Activated CD4-positive, alpha-beta T cell treated with anti-CD3 and anti-CD28 coated beads for 48 hours (primary cell): Measurements from ENCODE around the gene RPL10A.

Source experiments
- DNase-seq: peaks from one replicate; pipeline ENCODE4 v3.0.0-alpha.2; 2020

Gene RPL10A

DNA sequence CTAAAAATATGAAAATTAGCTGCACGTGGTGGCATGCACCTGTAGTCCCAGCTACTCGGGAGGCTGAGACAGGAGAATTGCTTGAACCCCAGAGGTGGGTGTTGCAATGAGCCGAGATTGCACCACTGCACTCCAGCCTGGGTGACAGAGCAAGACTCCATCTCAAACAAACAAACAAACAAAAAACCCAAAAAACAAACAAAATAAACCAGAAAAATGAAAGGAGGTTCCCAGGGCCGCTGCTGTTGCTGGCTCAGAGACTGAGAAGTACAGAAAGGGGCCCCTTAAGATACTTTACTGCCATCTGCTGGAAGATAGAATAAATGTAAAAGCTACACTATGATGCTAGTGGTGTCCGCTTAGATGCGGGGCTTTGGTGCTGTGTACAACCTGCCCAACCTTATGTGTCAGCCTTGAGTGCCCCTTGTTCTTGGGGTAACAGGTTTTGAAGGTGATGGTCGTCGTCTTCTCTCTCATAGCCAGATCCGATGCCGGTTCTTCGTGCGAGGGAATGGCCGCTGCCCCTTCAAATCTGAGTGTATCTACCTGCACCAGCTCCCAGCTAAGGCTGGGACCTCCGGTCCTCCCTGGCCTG is 18.8 kb upstream of the RPL10A start:
- peak; percentile 47 for DNase-seq

DNA sequence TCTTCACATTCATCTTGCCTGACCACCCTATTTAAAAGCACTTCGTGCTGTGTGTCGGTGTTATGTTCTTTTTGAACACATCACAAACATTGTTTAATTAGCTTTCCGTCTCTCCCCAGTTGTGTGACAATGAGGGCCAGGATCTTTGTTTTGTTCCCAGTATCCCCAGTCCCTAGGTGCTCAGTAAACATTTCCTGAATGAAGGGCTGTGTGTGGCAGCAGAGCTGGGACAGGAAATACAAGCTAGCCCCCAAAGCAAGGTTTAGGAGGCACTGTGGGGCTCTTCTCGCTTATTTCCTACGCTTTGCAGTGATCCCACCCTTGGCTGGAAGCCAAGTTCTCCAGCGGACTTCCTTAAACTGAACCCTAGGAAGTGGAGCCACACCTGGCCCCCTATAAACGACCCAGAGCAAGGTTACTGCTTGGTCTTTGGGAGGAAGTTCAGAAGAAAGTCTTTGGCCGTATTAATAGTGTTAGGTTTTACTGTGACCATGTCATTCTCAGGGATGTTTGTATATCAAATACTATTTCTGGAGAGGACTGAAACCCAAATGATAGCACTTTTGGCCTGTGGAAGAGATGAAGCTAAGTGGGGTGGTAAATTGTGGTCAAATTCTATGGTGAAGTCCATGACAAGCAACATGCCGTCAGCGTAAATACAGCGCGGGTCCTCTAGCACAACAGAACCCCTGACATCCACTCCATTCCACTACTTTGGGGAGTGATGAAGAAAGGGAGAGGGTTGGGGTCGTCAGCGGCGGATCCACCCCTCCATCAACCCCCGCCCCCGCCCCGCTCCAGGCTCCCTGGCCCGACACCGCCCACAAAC is 16.6 kb upstream of the RPL10A start:
- DNase-seq = no peak

DNA sequence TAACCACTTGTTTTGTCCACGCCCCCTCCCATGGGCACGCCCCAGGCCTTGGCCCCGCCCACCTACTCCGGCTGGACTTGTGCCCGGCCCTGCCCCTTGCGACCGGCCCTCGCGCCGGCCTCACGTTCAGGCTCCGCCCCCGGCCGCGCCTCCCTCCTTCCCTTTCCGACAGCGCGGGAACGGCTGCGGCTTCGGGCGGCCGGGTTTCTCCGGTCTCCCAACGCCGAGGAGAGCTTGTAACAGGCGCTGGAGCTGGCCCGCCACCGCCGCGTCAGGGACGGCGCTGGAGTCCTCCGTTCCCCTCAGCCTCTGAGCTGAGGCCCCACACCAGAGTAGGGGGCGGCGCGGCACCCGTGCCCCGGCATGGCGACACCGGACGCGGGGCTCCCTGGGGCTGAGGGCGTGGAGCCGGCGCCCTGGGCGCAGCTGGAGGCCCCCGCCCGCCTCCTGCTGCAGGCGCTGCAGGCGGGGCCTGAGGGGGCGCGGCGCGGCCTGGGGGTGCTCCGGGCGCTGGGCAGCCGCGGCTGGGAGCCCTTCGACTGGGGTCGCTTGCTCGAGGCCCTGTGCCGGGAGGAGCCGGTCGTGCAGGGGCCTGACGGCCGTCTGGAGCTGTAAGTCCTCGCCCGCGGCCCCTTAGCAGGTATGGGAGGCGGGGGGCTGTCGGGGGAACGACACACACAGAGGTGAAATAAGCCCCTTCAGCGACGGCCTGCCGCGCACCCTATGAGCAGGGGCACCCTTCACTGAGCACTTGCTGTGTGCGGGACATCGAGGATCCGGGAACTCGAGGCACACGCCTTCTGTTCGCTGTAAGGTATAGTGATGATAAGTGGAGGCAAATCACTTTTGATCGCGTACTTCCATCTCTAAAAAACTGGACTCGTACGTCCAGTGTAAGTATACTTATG is 15.8 kb upstream of the RPL10A start, which contains the start of gene FANCE:
Gene FANCE, plus strand, starts transcription at position 156 of the 908 bp plus-strand sequence. Its CDS starts 208 bp downstream, at position 364.
- peak; percentile 95 for DNase-seq

DNA sequence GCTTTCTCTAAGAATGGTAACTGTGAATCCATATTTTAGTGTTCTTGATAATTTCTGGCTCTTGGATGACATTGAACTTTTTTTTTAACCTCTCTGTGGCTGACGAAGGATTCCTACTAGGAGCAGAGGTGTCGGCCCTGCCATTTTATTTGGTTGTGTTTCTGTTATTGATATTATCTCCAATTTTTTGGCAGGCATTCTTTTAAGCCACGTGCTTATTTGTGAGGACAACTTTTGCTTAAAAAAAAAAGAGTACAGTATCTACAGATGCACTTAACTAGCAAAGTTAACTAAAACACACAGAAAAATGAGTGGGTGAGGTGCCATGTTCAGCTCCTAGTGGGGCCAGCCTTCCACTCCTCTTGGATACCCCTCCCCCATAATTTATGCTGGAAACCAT is 15.0 kb upstream of the RPL10A start:
- no peak for DNase-seq

- no peak for DNase-seq
These were observed 13.7 kb upstream of the RPL10A start for GRCh38 chr6:35454391-35455110.

DNA sequence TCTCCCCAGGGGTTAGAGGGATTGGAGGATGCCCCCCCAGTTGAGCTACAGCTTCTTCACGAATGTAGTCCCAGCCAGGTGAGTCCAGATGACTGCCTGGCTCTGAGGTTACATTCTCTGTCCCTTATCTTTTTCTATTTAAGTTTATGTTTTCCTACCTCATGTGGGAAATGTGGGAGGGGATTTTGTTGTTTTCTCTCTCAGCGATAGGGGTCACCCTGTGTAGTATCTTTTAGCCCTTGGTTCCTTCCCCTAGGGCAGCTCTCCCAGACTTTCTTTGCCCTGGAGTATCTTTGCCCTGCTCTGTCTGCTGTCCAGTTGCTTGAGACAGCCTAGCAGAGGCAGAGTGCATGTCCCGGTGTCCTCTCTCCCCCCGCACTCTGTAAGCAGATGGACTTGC is 10.3 kb upstream of the RPL10A start:
- DNase-seq = no peak

DNA sequence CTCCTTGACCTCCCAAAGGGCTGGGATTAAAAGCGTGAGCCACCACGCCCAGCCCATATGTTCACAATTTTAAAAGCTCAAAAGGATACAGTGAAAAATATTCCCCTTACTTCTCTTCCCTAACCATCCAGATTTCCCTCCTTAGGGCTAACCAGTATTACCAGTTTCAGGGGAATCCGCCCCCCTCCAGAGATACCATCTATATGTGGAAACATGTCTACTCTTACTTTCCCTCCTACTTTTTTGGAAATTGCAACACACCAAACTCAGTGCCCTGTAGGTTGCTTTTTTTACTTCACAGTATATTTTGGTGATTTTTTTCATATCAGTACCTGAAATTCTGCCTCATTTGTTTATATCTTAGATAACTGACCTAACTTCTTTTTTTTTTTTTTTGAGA is 6.9 kb upstream of the RPL10A start:
- DNase-seq = no peak

DNA sequence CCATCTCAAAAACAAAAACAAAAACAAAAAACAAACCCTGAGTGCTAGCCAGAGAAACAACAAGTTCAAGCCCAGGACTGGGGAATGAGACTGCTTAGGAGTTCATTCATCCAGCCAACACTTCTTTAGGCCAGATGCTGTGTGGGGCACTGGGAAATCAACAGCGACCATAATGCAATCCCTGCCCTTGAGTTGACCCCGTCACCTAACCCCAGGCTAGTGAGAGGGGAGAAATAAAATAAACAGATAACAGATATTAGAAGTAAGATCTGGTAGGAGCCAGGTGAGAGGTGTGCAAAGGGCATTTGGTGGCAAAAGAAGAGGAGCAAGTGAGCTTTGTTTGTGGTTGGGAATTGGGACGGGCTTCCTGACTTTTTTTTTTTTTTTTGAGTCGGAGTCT is 4.9 kb upstream of the RPL10A start:
- DNase-seq = no peak

DNA sequence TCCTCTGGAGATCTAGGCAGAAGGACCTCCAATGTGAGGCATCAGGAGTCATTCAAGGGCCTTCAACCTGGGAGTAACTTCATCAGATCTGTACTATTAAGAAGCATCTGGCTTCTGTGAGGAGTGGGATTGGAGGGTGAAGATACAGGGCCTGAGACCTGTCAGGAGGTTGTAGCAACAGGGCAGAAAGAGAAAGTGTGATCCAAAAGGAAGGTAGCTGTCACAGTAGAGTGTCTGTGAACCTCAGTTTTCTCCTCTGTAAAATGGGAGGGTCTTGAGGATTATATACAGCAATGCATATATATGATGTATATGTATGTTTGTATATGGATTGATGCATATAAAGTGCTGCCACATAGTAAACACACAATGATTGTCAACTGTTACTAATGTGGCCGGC is 2.6 kb upstream of the RPL10A start:
- DNase-seq = no peak

- peak; percentile 55 for DNase-seq
These were observed 964 bp downstream of the RPL10A start for GRCh38 chr6:35468980-35469750.

DNA sequence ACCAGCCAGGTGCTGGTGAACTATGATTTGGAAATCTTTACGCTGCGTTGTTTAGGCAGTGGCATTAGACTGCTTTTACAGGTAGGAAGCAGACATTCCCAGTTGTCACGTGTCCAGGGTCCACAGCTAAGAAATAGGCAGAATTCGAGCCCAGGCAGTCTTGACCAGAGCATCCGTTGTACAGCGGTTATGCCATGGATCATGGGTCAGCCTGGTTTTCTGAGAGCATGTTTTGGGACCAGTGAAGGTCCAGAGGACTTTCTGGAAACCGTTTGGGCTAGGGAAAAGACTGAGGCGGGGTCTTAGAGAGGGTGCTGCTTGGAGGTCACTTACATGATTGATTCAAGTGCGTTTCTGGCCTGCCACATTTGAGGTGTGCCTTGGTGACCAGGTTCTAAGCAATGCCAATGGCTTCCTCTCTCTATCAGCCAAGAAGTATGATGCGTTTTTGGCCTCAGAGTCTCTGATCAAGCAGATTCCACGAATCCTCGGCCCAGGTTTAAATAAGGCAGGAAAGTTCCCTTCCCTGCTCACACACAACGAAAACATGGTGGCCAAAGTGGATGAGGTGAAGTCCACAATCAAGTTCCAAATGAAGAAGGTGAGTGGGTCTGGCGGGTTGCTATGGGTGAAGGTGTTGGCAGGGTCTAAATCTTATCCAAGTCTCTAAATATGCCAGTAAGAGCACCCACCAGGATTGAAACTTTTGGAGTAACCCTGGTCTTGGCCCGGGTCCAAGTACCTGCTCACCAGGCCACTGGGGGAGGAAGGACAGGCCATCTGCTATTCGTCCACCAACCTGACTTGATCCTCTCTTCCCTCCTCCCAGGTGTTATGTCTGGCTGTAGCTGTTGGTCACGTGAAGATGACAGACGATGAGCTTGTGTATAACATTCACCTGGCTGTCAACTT is 1.8 kb downstream of the RPL10A start:
- peak; percentile 49 for DNase-seq

- DNase-seq = no peak
These were observed 2.5 kb downstream of the RPL10A start for GRCh38 chr6:35470663-35471120.

DNA sequence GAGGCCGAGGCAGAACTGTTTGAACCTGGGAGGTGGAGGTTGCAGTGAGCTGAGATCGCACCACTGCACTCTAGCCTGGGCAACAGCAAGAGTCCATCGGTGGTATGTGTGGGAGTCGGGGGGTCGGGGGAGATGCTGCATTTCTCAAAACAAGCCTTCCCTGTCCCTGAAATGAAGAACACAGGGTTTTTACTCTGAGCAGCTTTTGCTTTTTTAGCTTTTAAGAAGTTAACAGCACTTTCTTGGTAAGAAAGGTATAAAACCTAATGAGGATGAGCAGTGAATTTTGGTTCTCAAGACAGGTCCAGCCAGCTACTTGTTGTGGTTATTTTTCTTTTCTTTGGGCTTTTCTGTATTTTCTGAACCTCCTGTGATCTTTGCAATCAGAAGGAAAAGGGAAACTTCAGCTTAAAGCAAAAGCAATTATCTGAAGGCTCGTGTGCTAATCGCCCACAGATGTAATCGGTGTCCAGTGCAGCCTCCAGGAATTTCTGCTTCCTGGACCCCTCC is 3.7 kb downstream of the RPL10A start:
- DNase-seq = no peak

DNA sequence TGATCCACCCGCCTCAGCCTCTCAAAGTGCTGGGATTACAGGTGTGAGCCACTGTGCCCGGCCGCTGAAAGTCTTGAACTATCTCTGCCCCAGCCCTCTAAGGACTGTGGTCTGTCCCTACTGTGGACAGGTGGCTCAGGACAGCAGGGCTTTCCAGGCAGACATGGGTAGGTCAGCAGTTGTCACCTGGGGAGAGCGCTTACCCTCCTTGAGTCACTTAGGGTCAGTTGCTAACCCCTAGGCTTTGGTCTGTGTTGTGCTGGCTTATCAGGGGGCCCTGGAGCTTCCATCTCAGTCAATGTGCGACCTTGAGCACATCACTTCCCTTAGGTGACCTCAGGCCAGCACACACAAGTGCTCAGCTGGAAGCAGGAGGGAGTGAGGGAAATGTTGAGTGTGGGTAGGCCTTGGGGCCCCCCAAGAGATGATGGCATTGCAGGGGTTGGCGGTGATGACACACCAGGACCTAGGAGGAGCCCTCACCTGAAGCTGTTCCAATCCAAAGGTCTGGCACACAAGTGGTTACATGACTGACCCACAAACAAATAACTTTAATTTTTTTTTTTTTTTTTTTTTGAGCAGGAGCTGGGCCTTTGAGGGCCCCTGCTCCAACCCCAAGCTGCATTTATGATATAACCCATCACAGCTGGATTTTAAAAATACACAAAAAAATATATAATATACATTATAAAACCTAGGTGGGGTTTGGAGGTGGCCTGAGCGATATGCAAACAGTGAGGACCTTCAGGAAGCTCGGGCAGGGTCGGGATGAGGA is 5.1 kb downstream of the RPL10A start:
- DNase-seq = no peak

GRCh38 chr6:35473850-35474130 is 5.6 kb downstream of the RPL10A start:
- no peak for DNase-seq

DNA sequence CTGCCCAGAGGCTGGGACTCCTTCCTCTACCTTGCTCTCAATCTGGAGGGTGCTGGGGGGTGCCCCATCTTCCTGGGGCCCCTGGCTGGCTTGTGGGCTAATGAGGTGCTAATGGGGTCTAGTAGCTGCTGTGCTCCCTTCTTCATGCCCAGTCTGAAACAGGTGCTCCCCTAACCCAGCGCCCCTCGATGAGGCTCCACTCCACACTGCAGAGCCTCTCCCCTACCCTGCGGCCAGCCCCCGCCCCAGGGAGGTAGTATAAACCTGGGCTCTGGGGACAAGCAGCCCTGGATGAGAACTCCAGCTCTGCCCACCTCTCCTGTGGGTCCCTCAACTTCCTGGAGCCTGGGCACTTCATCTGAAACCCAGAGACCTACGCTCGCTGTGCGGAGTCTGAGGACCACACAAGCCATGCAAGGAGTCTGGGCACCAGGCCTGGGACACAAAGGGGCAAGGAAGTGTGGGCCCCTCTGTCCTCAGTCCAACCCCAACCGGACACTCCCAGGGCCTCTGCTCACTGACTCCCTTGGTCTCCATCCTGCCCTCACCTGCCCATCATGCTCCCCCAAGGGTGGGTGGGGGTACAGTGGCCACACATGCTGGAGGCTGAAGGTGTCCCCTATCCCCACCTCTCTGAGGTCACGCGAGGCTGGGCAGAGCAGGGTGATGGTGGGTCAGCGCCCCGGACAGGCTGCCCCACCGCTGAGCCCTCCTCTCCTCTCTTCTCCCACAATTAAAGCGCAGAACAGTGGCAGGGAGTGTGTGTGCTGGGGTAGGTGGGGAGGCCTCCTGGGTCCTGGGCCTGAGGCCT is 6.1 kb downstream of the RPL10A start:
- DNase-seq = peak; percentile 34

DNA sequence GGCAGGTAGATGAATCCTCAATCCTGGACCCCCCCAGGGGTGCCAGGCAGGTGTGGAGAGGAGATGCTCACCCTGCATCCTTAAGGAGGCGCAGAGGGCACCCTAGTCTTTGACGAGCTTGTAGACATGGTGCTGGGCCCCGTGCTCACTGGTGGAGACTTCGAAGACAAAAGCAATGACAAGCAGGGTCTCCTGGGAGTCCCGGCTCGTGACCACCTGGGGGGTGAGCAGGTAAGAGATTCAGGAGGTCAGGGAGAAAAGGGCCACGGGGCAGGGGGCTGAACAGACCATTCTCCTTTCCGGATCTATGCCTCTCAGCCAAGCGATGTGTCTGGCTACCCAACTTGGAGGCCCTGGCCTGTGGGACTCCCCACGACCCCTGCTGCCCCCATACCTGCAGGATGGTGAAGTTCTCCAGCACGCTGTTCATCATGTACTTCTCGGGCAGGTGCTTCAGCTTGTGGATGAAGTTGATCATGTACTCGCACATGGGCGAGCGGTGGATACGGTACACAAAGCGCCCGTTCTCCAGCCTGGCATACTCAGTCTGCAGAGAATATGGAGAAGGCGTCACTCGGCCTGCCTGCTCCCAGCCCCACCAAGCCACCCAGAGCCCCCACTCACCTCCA is 6.9 kb downstream of the RPL10A start:
- DNase-seq = no peak

GRCh38 chr6:35475573-35475972 is 7.4 kb downstream of the RPL10A start:
- no peak for DNase-seq

DNA sequence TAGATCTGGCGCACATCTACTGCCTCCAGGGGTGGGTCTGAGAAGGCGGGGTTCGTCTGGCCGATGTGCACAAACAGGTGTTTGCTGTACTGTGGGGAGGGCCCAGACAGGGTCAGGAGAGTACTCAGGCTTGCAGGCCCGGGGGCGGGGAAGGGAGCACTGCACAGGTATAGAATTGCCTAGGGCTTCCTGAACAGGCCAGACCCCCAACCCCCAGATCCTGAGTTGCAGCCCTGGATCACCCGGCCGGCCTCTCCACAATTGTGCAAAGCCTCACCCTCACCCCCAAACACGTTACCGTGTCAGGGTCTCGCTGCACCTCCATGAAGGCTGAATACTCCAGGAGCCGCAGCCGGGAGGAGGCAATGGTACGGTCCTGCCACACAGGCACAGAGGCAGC is 7.8 kb downstream of the RPL10A start:
- DNase-seq = no peak
